GM18951 (cell line): ENCODE data around the gene CLDN6.
A peak's percentile ranks its signal among the peaks of the same experiment; 100 is the strongest.

Experiments
- POLR2A ChIP-seq: IDR thresholded peaks from 4 replicates; pipeline ENCODE4 v1.6.1; 2011; ENCODE audit warnings: mild to moderate bottlenecking; ENCODE audit not compliant: insufficient read length, insufficient read depth; ENCODE audit errors: extremely low read depth
- in situ Hi-C: fragments of 300-500 bp; cut with MboI; formaldehyde crosslinking; loops from one replicate; pipeline ENCODE4 v1.12.0; 2022; ENCODE audit warnings: low sequenced_read_pairs, mixed read lengths, inconsistent platforms; ENCODE audit not compliant: unreplicated experiment

Gene CLDN6

GRCh38 chr16:3017794-3018506, at the start of gene CLDN6:
Gene CLDN6, minus strand, starts transcription at chr16:3018183. Its CDS starts 2,162 bp downstream, at chr16:3016021.
- in situ Hi-C loops: no loop called here
- no peak for TF ChIP-seq POLR2A

GRCh38 chr16:3066440-3066748, 48.4 kb upstream of the CLDN6 start:
- in situ Hi-C loops: no loop called here
- no peak for TF ChIP-seq POLR2A

- in situ Hi-C loops: no loop called here
- TF ChIP-seq POLR2A: no peak
Observed at GRCh38 chr16:3065742-3066439, 47.9 kb upstream of the CLDN6 start.

- in situ Hi-C loops: no loop called here
- TF ChIP-seq POLR2A: peak; percentile 24
Observed at GRCh38 chr16:3065069-3065741, 47.2 kb upstream of the CLDN6 start, which contains the start of gene IL32. Gene IL32, plus strand, starts transcription at chr16:3065640. Its CDS starts 172 bp downstream, at chr16:3065812.

- in situ Hi-C loops: loop anchor here (5.0 kb wide), 1 partner anchor 63 kb away; no protein-coding TSS in a partner anchor
- no peak for TF ChIP-seq POLR2A
Observed at GRCh38 chr16:3063625-3064386, 45.8 kb upstream of the CLDN6 start.

GRCh38 chr16:3062553-3062952, 44.6 kb upstream of the CLDN6 start:
- no peak for TF ChIP-seq POLR2A
- in situ Hi-C loops: loop anchor here (5.0 kb wide), 1 partner anchor 65 kb away; no protein-coding TSS in a partner anchor

- TF ChIP-seq POLR2A: no peak
- in situ Hi-C loops: loop anchor here (5.0 kb wide), 1 partner anchor 67 kb away; no protein-coding TSS in a partner anchor
Observed at GRCh38 chr16:3060339-3061127, 42.5 kb upstream of the CLDN6 start.

GRCh38 chr16:3059723-3060242, 41.8 kb upstream of the CLDN6 start:
- in situ Hi-C loops: loop anchor here (5.0 kb wide), 1 partner anchor 68 kb away; no protein-coding TSS in a partner anchor
- TF ChIP-seq POLR2A: no peak

GRCh38 chr16:3059041-3059722, 41.2 kb upstream of the CLDN6 start:
- in situ Hi-C loops: no loop called here
- TF ChIP-seq POLR2A: peak; percentile 68

- in situ Hi-C loops: no loop called here
- TF ChIP-seq POLR2A: no peak
Observed at GRCh38 chr16:3058139-3059030, 40.4 kb upstream of the CLDN6 start.

- no peak for TF ChIP-seq POLR2A
- in situ Hi-C loops: no loop called here
Observed at GRCh38 chr16:3057181-3058138, 39.5 kb upstream of the CLDN6 start.
